Hepatocyte (in vitro differentiated cells): ENCODE data around the gene HMGXB4. TPM values are rescaled to one million over a fixed set of nuclear protein-coding genes. Genes with fewer than 3 reads are reported as not detected.

Source experiments
- DNase-seq: peaks from one replicate; pipeline ENCODE4 v3.0.0-alpha.2; 2016; ENCODE audit warnings: low spot score
- H2AFZ ChIP-seq: fragments of 200-600 bp; sonication (generic); 2 replicates; pipeline ENCODE4 v1.6.0; 2016; ENCODE audit warnings: antibody characterized with exemption, mild to moderate bottlenecking
- H3K27ac ChIP-seq: fragments of 200-600 bp; sonication (generic); 2 replicates; pipeline ENCODE4 v1.5.1; 2016; ENCODE audit warnings: mild to moderate bottlenecking
- H3K27me3 ChIP-seq: fragments of 200-600 bp; sonication (generic); 2 replicates; pipeline ENCODE4 v1.6.1; 2016
- H3K36me3 ChIP-seq: fragments of 200-600 bp; sonication (generic); replicated peaks from 2 replicates; pipeline ENCODE4 v1.5.1; 2016; ENCODE audit warnings: low read depth; ENCODE audit not compliant: insufficient read depth
- H3K4me1 ChIP-seq: fragments of 200-600 bp; sonication (generic); 2 replicates; pipeline ENCODE4 v1.5.1; 2016; ENCODE audit warnings: mild to moderate bottlenecking, moderate library complexity; ENCODE audit not compliant: insufficient read depth
- H3K4me2 ChIP-seq: fragments of 200-600 bp; sonication (generic); 2 replicates; pipeline ENCODE4 v1.6.0; 2016
- H3K4me3 ChIP-seq: fragments of 200-600 bp; sonication (generic); 2 replicates; pipeline ENCODE4 v1.5.1; 2016; ENCODE audit warnings: mild to moderate bottlenecking
- H3K79me2 ChIP-seq: fragments of 200-600 bp; sonication (generic); 2 replicates; pipeline ENCODE4 v1.6.0; 2017; ENCODE audit warnings: mild to moderate bottlenecking
- H3K9me2 ChIP-seq: fragments of 200-600 bp; sonication (generic); replicated peaks from 2 replicates; pipeline ENCODE4 v1.6.0; 2017; ENCODE audit warnings: mild to moderate bottlenecking; ENCODE audit not compliant: insufficient read depth
- H3K9me3 ChIP-seq: fragments of 200-600 bp; sonication (generic); 2 replicates; pipeline ENCODE4 v1.5.1; 2016; ENCODE audit warnings: low read depth, mild to moderate bottlenecking
- H4K20me1 ChIP-seq: fragments of 200-600 bp; sonication (generic); 2 replicates; pipeline ENCODE4 v1.6.0; 2016; ENCODE audit warnings: mild to moderate bottlenecking; ENCODE audit not compliant: insufficient read depth, poor library complexity, severe bottlenecking
- EZH2 ChIP-seq: fragments of 200-600 bp; sonication (generic); IDR thresholded peaks from 2 replicates; pipeline ENCODE4 v1.6.1; 2016; ENCODE audit warnings: antibody characterized with exemption, mild to moderate bottlenecking, borderline replicate concordance
- EZH2phosphoT487 ChIP-seq: fragments of 200-600 bp; sonication (generic); IDR thresholded peaks from one replicate; pipeline ENCODE4 v1.6.1; 2018; ENCODE audit warnings: antibody characterized with exemption, mild to moderate bottlenecking, low read depth, moderate library complexity; ENCODE audit not compliant: unreplicated experiment, severe bottlenecking
- WGBS: methylation state at CpG from one replicate; pipeline ENCODE4 v1.1.6; 2016; ENCODE audit warnings: low lambda C conversion rate; ENCODE audit errors: missing lambda C conversion rate; 5-methylcytosine and 5-hydroxymethylcytosine counted together
- polyA plus RNA-seq: library from polyadenylated mRNA; unstranded; fragments of >200 nt; fragmentation: Nextera tagmentation; extraction: Ambion mirVana; gene quantifications from 2 replicates; pipeline ENCODE4 v1.2.1, GENCODE V29; 2016
- total RNA-seq: library from RNA; depleted of rRNA; stranded (reverse); fragments of >200 nt; gene quantifications from 2 replicates; pipeline ENCODE4 v1.2.3, GENCODE V29; 2014
- TF ChIP-seq, protein P1 (sequence below): fragments of 200-600 bp; sonication (generic); IDR thresholded peaks from 2 replicates; pipeline ENCODE4 v1.5.1; 2016; ENCODE audit warnings: antibody characterized with exemption, mild to moderate bottlenecking; ENCODE audit not compliant: poor library complexity

The HMGXB4 gene
- total and polyA plus RNA-seq, 2 experiments from 2014 or later: 17.2 to 19.0 TPM

GRCh38 chr22:35335936-35336781 lies 78.9 kb downstream of the HMGXB4 start:
- no peaks in the 10 kb centered on the region for H4K20me1 ChIP-seq
- no peak overlapping the region for H2AFZ ChIP-seq
- no peaks in the 10 kb centered on the region for H3K9me3 ChIP-seq
- H3K4me2 ChIP-seq: no peak overlapping the region
- H3K9me2 ChIP-seq: no peaks in the 10 kb centered on the region
- H3K36me3 ChIP-seq: no peaks in the 10 kb centered on the region
- H3K4me1 ChIP-seq: no peaks in the 10 kb centered on the region
- no peaks in the 10 kb centered on the region for H3K79me2 ChIP-seq
- WGBS: 93% methylated on average over 12 of the region's 12 CpGs
- no peak for DNase-seq
- no peaks in the 10 kb centered on the region for H3K27me3 ChIP-seq
- no peak overlapping the region for H3K4me3 ChIP-seq
- no peak overlapping the region for H3K27ac ChIP-seq
- TF ChIP-seq, protein P1, sequence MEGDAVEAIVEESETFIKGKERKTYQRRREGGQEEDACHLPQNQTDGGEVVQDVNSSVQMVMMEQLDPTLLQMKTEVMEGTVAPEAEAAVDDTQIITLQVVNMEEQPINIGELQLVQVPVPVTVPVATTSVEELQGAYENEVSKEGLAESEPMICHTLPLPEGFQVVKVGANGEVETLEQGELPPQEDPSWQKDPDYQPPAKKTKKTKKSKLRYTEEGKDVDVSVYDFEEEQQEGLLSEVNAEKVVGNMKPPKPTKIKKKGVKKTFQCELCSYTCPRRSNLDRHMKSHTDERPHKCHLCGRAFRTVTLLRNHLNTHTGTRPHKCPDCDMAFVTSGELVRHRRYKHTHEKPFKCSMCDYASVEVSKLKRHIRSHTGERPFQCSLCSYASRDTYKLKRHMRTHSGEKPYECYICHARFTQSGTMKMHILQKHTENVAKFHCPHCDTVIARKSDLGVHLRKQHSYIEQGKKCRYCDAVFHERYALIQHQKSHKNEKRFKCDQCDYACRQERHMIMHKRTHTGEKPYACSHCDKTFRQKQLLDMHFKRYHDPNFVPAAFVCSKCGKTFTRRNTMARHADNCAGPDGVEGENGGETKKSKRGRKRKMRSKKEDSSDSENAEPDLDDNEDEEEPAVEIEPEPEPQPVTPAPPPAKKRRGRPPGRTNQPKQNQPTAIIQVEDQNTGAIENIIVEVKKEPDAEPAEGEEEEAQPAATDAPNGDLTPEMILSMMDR: no peak
- TF ChIP-seq EZH2phosphoT487 (no peak), EZH2 (no peak)

GRCh38 chr22:35337932-35338331 lies 80.6 kb downstream of the HMGXB4 start:
- Histone ChIP-seq H3K36me3 (no peaks in the 10 kb centered on the region), H3K4me2 (no peak overlapping the region), H3K9me2 (no peaks in the 10 kb centered on the region), H3K4me3 (no peak overlapping the region), H3K27ac (no peak overlapping the region), H3K79me2 (no peaks in the 10 kb centered on the region), H3K4me1 (no peaks in the 10 kb centered on the region), H4K20me1 (no peaks in the 10 kb centered on the region), H2AFZ (no peak overlapping the region), H3K27me3 (no peaks in the 10 kb centered on the region), H3K9me3 (no peaks in the 10 kb centered on the region)
- no peak for DNase-seq
- WGBS: 89% methylated on average over 4 of the region's 4 CpGs
- TF ChIP-seq EZH2phosphoT487: no peak
- TF ChIP-seq EZH2: no peak
- TF ChIP-seq, protein P1: no peak

- no peaks in the 10 kb centered on the region for H3K36me3 ChIP-seq
- no peaks in the 10 kb centered on the region for H3K27me3 ChIP-seq
- DNase-seq: no peak
- H3K27ac ChIP-seq: no peak overlapping the region
- TF ChIP-seq EZH2: no peak
- TF ChIP-seq, protein P1: no peak
- no peak for TF ChIP-seq EZH2phosphoT487
- H3K4me3 ChIP-seq: no peak overlapping the region
- no peaks in the 10 kb centered on the region for H3K4me1 ChIP-seq
- WGBS: 93% methylated on average over 19 of the region's 19 CpGs
- H3K9me2 ChIP-seq: no peaks in the 10 kb centered on the region
- H3K4me2 ChIP-seq: no peak overlapping the region
- H3K9me3 ChIP-seq: no peaks in the 10 kb centered on the region
- no peaks in the 10 kb centered on the region for H3K79me2 ChIP-seq
- no peaks in the 10 kb centered on the region for H4K20me1 ChIP-seq
- no peak overlapping the region for H2AFZ ChIP-seq
Observed at GRCh38 chr22:35341090-35341874, 84.0 kb downstream of the HMGXB4 start.
